IPS-20b (cell line): ENCODE data around the gene VPS26B.

ENCODE experiments used
- H3K27ac ChIP-seq: one replicate; pipeline ENCODE4 v1.5.1; 2013; ENCODE audit warnings: low read length
- H3K27me3 ChIP-seq: 2 replicates; pipeline ENCODE4 v1.6.1; 2013; ENCODE audit warnings: mild to moderate bottlenecking, low read length, inconsistent platforms; ENCODE audit not compliant: insufficient read depth
- H3K36me3 ChIP-seq: 2 replicates; pipeline ENCODE4 v1.6.1; 2013; ENCODE audit warnings: low read depth, mild to moderate bottlenecking, inconsistent platforms, low read length, moderate library complexity; ENCODE audit not compliant: insufficient read depth
- H3K4me1 ChIP-seq: 2 replicates; pipeline ENCODE4 v1.6.1; 2013; ENCODE audit warnings: mild to moderate bottlenecking, control low read depth, inconsistent platforms, low read length, moderate library complexity; ENCODE audit not compliant: insufficient read depth
- H3K4me3 ChIP-seq: 2 replicates; pipeline ENCODE4 v1.5.1; 2013; ENCODE audit warnings: mild to moderate bottlenecking, low read length, inconsistent platforms
- H3K9ac ChIP-seq: 2 replicates; pipeline ENCODE4 v1.6.1; 2013; ENCODE audit warnings: low read depth, mild to moderate bottlenecking, inconsistent platforms, low read length, moderate library complexity
- H3K9me3 ChIP-seq: 2 replicates; pipeline ENCODE4 v1.6.1; 2013; ENCODE audit warnings: mild to moderate bottlenecking, low read depth, low read length, inconsistent platforms; ENCODE audit not compliant: insufficient read depth

The VPS26B gene

DNA sequence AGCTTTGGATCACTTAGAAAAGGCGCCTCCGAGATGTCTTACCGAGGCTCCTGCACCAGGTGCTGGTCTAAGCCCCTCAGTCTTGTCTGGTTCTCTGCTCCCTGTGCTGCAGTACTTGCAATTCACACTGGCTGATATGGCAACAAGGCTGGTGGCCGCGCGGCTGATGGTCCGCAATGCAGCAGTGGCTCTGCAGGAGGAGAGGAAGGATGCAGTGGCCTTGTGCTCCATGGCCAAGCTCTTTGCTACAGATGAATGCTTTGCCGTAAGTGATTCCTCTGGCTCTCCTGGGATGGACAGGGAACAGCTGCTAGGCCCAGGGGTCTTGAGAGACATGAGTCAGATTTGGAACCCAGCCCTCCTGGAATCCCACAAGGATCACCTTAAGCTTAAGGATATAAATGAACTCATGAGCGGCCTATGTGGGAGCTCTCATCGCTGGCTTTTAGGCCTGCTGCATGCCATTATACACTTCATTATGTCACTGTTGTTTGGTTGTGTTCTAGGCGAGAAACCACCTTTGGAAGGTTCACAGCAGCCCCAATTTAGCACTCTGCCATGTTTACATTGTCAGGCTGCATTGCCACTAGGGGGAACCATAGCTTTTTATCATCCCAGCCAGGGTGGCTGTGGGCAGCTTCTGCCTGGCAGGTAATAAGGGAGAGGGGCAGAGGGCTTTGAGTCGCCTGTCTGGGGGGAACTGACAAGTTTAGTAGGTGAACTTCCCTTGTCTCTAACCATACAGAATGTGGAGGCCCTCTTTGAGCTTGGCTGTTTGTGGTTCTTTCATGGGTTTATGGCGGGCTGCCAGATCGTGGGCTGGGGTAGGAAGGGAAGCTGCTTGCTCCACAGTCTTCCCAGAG is 37.4 kb downstream of the VPS26B start:
- H3K27ac ChIP-seq, result no peak overlapping the region

DNA sequence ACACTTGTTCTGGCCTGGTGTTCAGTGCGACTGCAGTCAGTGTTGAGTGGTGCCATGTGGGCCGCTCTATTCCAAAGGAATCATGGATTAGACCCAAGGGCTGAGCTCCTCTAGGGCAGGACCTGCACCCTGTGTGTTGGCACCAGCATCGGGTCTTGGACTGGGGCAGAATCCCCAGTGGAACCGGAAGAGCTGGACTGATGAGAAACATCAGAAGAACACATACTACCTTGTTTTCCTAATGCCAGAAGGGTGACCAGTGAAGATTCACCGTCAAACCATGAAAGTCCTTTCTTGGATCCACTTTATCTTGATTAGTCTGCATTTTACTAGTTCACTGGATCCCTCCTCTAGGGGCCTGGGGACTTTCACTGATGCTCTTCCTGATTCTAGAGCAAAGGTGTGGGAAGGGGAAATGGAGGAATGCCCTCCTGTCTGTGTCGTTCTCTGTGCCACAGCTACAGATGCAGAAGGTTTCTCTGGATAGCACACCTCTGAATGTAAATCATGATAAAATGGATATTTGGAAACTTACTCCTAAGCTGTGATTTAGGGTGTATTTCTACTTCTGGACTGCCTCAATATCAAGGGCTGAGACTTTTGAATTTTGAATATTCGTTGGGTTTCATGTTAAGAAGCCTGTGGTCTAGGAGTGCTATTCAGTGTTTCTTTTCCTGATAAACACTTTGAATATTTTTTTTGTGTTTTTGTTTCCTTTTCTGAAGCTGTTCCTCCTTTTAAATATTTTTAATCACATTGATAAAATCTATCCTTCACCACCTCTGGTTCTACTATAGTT is 40.7 kb downstream of the VPS26B start:
- no peak overlapping the region for H3K27ac ChIP-seq
- no peak overlapping the region for H3K9ac ChIP-seq
- no peak overlapping the region for H3K4me3 ChIP-seq
- peaks cover 24% of the 10 kb centered on the region for H3K4me1 ChIP-seq
- H3K27me3 ChIP-seq, result no peaks in the 10 kb centered on the region
- no peaks in the 10 kb centered on the region for H3K9me3 ChIP-seq
- peaks cover 56% of the 10 kb centered on the region for H3K36me3 ChIP-seq

More for the DNA sequence above, 37.4 kb downstream of the VPS26B start:
- Histone ChIP-seq H3K9me3 (no peaks in the 10 kb centered on the region), H3K4me1 (peaks cover 6% of the 10 kb centered on the region; the same call in 1 of the 2 replicates), H3K36me3 (peaks cover 81% of the 10 kb centered on the region), H3K4me3 (no peak overlapping the region), H3K27me3 (no peaks in the 10 kb centered on the region), H3K9ac (no peak overlapping the region)

DNA sequence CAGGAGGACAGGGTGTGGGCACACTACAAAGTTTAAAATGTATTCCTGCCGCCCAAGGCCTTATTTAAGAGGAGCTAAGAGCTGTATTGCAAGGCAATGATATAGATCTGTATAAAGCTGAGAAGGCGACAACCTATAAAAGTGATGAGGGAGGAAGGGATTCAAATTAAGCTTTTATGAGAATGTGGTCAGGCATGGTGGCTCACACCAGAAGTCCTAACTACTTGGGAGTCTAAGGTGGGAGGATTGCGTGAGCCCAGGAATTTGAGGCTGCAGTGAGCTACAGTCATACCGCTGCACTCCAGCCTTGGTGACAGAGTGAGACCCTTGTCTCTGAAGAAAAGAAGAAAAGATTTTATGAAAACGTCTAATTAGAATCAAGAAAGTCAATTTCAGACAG is 42.0 kb downstream of the VPS26B start:
- Histone ChIP-seq H3K4me3 (no peak overlapping the region), H3K9me3 (no peaks in the 10 kb centered on the region), H3K9ac (peak overlapping the region; percentile 24; the same call in 1 of the 2 replicates), H3K27me3 (no peaks in the 10 kb centered on the region), H3K36me3 (peaks cover 43% of the 10 kb centered on the region), H3K27ac (no peak overlapping the region), H3K4me1 (peaks cover 32% of the 10 kb centered on the region)

DNA sequence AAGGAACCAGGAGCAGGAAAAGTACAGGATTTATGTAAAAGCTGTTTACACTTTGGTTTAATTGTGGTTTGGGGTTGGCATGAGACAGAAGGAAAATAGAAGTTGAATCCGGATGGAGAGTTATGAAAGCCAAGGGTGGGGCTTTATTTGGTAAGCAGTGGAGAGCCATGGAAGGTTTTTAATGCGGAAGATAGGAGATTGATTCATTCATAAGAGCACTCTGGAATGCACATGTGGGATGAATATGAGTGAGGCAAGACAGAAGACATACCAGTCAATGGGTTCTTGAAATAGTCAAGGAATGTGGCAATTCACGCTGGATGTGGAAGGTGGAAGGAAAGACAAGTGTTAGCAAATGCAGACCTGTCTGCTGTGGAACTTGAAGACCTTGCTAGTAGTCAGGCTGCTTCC is 42.4 kb downstream of the VPS26B start:
- Histone ChIP-seq H3K4me3 (no peak overlapping the region), H3K27ac (no peak overlapping the region), H3K9me3 (no peaks in the 10 kb centered on the region), H3K36me3 (peaks cover 41% of the 10 kb centered on the region), H3K9ac (peak overlapping the region; percentile 24; the same call in 1 of the 2 replicates), H3K27me3 (no peaks in the 10 kb centered on the region), H3K4me1 (peaks cover 36% of the 10 kb centered on the region)

DNA sequence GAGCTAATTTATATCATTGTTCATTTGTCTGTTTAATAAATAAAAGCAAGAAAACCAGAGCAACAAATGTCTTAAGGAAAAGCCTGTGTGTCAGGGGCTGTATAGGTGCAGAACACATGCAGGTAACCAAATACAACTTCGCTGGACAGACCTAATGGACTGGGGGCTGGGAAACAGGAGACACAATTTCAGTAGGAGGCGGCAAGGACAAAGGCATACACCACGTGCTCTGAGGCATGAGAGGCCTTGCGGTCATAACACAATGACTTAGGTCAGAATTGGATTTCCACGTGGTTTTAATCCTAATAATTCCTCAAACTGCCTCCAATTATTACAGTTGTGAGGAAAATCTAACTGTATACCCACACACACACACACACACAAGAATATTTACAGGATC is 43.0 kb downstream of the VPS26B start:
- peaks cover 43% of the 10 kb centered on the region for H3K4me1 ChIP-seq
- H3K4me3 ChIP-seq, result no peak overlapping the region
- peak overlapping the region; percentile 24; the same call in 1 of the 2 replicates for H3K9ac ChIP-seq
- H3K36me3 ChIP-seq, result peaks cover 39% of the 10 kb centered on the region
- H3K27ac ChIP-seq, result no peak overlapping the region
- no peaks in the 10 kb centered on the region for H3K9me3 ChIP-seq
- no peaks in the 10 kb centered on the region for H3K27me3 ChIP-seq

DNA sequence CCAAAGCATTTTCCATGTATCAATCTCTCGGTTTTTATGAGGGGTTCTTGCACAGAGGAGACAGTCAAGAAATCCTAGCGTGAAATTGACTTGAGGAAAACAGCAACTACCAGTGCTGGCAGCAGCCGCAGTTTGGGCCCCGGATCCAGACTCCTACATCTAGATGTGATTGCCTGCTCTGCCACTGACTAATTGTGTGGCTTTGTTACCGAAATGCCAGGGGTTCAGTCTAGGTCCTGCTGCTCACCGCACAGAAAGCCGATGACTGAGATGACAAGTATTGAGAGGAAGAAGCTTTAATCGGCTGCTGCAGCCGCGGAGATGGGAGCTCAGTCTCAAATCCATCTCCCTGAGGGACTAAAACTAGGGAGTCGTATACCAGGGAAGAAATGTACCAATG is 43.5 kb downstream of the VPS26B start:
- no peak overlapping the region for H3K27ac ChIP-seq
- peak overlapping the region; percentile 24; the same call in 1 of the 2 replicates for H3K9ac ChIP-seq
- no peak overlapping the region for H3K4me3 ChIP-seq
- H3K27me3 ChIP-seq, result no peaks in the 10 kb centered on the region
- H3K9me3 ChIP-seq, result no peaks in the 10 kb centered on the region
- H3K4me1 ChIP-seq, result peaks cover 46% of the 10 kb centered on the region
- H3K36me3 ChIP-seq, result peaks cover 34% of the 10 kb centered on the region

DNA sequence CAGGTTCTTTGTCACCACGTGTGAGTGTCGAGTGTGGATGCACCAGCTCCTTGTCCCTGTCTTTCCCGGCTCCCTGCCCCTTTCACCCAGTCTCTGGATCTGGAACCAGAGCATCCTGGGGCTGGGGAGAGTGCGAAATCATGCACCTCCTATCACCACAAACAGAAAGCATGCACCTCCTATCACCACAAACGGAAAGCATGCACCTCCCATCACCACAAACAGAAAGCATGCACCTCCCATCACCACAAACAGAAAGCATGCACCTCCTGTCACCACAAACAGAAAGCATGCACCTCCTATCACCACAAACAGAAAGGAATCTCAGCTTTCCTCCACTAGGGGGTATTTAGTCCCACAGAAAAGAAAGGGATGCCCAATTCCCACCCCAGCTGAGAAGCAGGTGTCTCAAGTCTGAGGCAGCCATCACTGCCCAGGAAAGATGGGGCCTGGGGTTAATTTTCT is 45.8 kb downstream of the VPS26B start:
- H3K9ac ChIP-seq, result no peak overlapping the region
- peaks cover 49% of the 10 kb centered on the region for H3K4me1 ChIP-seq

DNA sequence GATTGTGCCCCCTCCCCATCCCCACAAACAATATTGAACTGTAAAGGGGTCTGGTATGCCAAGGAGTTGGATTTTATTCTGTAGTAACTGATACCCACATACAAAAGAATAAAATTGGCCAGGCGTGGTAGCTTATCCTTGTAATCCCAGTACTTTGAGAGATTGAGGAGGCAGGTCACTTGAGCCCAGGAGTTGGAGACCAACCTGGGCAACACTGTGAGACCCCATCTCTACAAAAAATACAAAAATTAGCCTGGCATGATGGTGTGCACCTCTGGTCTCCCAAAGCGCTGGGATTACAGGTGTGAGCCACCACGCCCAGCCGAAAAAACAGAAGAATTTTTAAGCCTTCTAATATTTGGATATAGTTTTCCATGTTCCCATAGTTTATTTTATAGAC is 47.5 kb downstream of the VPS26B start:
- Histone ChIP-seq H3K4me1 (peaks cover 42% of the 10 kb centered on the region), H3K27me3 (peaks cover 38% of the 10 kb centered on the region), H3K36me3 (peaks cover 5% of the 10 kb centered on the region; the same call in 1 of the 2 replicates), H3K27ac (peak overlapping the region; percentile 65), H3K9me3 (no peaks in the 10 kb centered on the region), H3K4me3 (peak overlapping the region; percentile 74; the same call in 1 of the 2 replicates), H3K9ac (peak overlapping the region; percentile 41; the same call in 1 of the 2 replicates)

More for the DNA sequence above, 45.8 kb downstream of the VPS26B start:
- H3K27me3 ChIP-seq, result peaks cover 22% of the 10 kb centered on the region
- no peak overlapping the region for H3K27ac ChIP-seq
- H3K36me3 ChIP-seq, result peaks cover 15% of the 10 kb centered on the region
- H3K9me3 ChIP-seq, result no peaks in the 10 kb centered on the region
- H3K4me3 ChIP-seq, result no peak overlapping the region

DNA sequence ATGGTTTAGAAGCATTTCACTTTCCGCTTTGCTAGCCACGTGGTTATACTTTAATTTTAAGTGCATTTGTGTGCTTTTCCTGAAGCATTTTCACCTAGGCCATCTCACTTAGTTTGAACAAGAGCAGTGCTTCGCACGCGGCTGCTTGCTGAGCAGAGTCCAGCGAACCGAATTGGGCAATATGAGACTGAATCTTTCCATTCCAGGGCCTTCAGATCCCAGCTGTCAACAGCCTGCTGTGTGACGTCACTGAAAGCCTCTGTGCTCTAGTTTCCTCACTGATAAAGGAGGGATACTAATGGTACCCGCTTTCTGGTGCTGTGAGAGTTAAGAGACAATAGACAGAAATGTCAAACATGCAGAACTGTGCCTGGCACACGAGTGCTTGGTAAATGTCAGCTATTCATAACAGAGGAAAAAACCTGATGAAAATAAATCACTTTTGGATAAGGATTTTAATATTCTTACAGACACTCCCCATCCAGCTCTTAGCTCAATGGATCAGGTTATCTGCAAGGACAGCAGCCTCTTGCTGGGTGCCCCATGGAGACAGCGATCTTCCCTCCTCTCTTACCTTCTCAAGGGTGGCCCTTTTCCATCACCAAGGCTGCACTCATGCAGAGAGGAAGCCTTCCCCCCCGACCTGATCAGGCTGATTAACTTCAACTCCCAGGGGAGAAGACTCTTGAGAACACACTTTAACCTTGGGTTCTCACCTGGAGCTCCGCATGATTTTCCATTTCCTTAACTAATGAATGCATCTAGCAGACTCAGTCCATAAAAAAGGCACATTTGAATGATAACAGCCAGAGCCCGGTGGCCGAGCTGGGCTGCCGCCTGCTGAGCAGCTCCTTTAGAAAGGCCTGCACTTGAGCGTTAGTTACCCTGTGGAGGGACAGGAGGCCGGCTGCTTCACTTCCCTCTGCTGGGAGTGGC is 48.2 kb downstream of the VPS26B start:
- peak overlapping the region; percentile 74 for H3K4me3 ChIP-seq
- H3K27me3 ChIP-seq, result peaks cover 44% of the 10 kb centered on the region
- peak overlapping the region; percentile 65 for H3K27ac ChIP-seq
- H3K4me1 ChIP-seq, result peaks cover 36% of the 10 kb centered on the region
- no peaks in the 10 kb centered on the region for H3K9me3 ChIP-seq
- H3K9ac ChIP-seq, result peak overlapping the region; percentile 83; the same call in 1 of the 2 replicates
- H3K36me3 ChIP-seq, result peaks cover 5% of the 10 kb centered on the region; the same call in 1 of the 2 replicates

DNA sequence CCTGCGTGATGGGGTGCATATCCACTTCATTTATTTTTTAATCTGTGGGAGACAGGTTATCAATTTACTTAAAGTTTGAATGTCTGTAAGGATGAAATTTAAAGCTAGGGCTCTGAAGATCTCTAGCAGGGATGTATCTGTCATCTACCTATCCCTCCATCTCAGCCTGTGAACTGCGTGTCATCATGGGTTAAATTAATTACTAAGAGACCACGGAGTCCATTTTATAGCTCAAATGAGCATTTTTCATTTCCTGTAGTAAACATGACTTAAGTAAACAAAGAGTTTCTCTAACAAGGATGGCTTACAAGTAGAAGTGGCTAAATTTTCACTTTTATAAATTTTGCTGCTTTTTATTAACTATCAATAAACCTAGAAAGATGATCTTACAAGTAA is 48.8 kb downstream of the VPS26B start:
- Histone ChIP-seq H3K9me3 (no peaks in the 10 kb centered on the region), H3K36me3 (peaks cover 5% of the 10 kb centered on the region; the same call in 1 of the 2 replicates), H3K27me3 (peaks cover 51% of the 10 kb centered on the region), H3K9ac (peak overlapping the region; percentile 83; the same call in 1 of the 2 replicates), H3K27ac (peak overlapping the region; percentile 25), H3K4me1 (peaks cover 29% of the 10 kb centered on the region), H3K4me3 (peak overlapping the region; percentile 74)

DNA sequence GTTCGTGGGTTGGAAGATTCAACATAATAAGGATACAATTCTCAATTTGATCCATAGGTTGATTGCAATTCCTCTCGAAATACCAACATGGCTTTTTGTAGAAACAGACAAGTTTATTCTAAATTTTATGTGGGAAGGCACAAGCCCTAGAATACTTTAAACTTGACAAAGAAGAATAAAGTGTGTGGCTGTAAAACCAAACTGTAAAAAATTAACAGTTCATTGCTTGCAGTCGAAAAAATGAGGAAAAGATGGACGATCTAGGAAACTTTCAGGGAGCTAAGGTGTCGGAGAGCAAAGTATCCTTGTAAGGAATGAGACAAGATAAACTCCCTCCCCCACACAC is 50.7 kb downstream of the VPS26B start:
- Histone ChIP-seq H3K27ac (no peak overlapping the region), H3K27me3 (peaks cover 55% of the 10 kb centered on the region), H3K9ac (peak overlapping the region; percentile 83; the same call in 1 of the 2 replicates)

More for the DNA sequence above, 50.7 kb downstream of the VPS26B start:
- peaks cover 5% of the 10 kb centered on the region; the same call in 1 of the 2 replicates for H3K36me3 ChIP-seq
- peaks cover 25% of the 10 kb centered on the region for H3K4me1 ChIP-seq
- no peaks in the 10 kb centered on the region for H3K9me3 ChIP-seq
- H3K4me3 ChIP-seq, result peak overlapping the region; percentile 74
